HG02852 (cell line): ENCODE data around the gene VGF.

Experiments used
- ATAC-seq: cut with Tn5 transposase; IDR thresholded peaks from one replicate; pipeline ENCODE4 v1.9.1; 2021; ENCODE audit warnings: mild to moderate bottlenecking, moderate library complexity; ENCODE audit not compliant: unreplicated experiment

VGF gene

GRCh38 chr7:101186194-101186593 is 20.8 kb upstream of the VGF start:
- no peak for ATAC-seq

- no peak for ATAC-seq
These were observed 20.0 kb upstream of the VGF start for GRCh38 chr7:101185258-101185839.

- ATAC-seq: no peak
These were observed 14.9 kb upstream of the VGF start, which contains the start of gene NAT16 for GRCh38 chr7:101180130-101180755. Gene NAT16 (minus strand): TSS chr7:101180293. CDS start chr7:101174807, 5,486 bp downstream.

- no peak for ATAC-seq
These were observed 14.3 kb upstream of the VGF start for GRCh38 chr7:101179713-101180112.

GRCh38 chr7:101179117-101179516 is 13.7 kb upstream of the VGF start:
- ATAC-seq: no peak

- ATAC-seq: no peak
These were observed 12.3 kb upstream of the VGF start for GRCh38 chr7:101177644-101178043.

- ATAC-seq: no peak
These were observed 10.3 kb upstream of the VGF start for GRCh38 chr7:101175664-101176063.

- ATAC-seq: no peak
These were observed 9.0 kb upstream of the VGF start for GRCh38 chr7:101174322-101174854.

GRCh38 chr7:101173752-101174244 is 8.4 kb upstream of the VGF start:
- no peak for ATAC-seq

- ATAC-seq: no peak
These were observed 7.7 kb upstream of the VGF start for GRCh38 chr7:101172854-101173751.

GRCh38 chr7:101172005-101172853 is 6.9 kb upstream of the VGF start:
- no peak for ATAC-seq

- no peak for ATAC-seq
These were observed 6.1 kb upstream of the VGF start for GRCh38 chr7:101171442-101171837.

GRCh38 chr7:101170617-101171441 is 5.5 kb upstream of the VGF start:
- no peak for ATAC-seq

GRCh38 chr7:101169838-101170551 is 4.6 kb upstream of the VGF start:
- peak; percentile 38 for ATAC-seq

GRCh38 chr7:101169110-101169837 is 3.9 kb upstream of the VGF start:
- ATAC-seq: no peak

- ATAC-seq: no peak
These were observed 3.2 kb upstream of the VGF start for GRCh38 chr7:101168412-101169049.

GRCh38 chr7:101167645-101168411 is 2.5 kb upstream of the VGF start:
- no peak for ATAC-seq
